HG03064 (cell line): ENCODE data around the gene FYCO1.

ENCODE experiments used
- ATAC-seq: cut with Tn5 transposase; IDR thresholded peaks from one replicate; pipeline ENCODE4 v1.9.1; 2021; ENCODE audit warnings: low read depth; ENCODE audit not compliant: unreplicated experiment

FYCO1 gene

GRCh38 chr3:45985532-45986302, 9.9 kb downstream of the FYCO1 start:
- ATAC-seq, result no peak

- no peak for ATAC-seq
Measured at GRCh38 chr3:45984331-45985312, 11.0 kb downstream of the FYCO1 start.

- no peak for ATAC-seq
Measured at GRCh38 chr3:45983770-45984169, 11.9 kb downstream of the FYCO1 start.

- no peak for ATAC-seq
Measured at GRCh38 chr3:45981346-45982074, 14.1 kb downstream of the FYCO1 start.

- no peak for ATAC-seq
Measured at GRCh38 chr3:45980819-45981218, 14.8 kb downstream of the FYCO1 start.

- ATAC-seq, result no peak
Measured at GRCh38 chr3:45980229-45980813, 15.3 kb downstream of the FYCO1 start.

- no peak for ATAC-seq
Measured at GRCh38 chr3:45979378-45979777, 16.2 kb downstream of the FYCO1 start.

GRCh38 chr3:45978006-45978761, 17.4 kb downstream of the FYCO1 start:
- no peak for ATAC-seq

- ATAC-seq, result no peak
Measured at GRCh38 chr3:45976191-45977091, 19.2 kb downstream of the FYCO1 start.

GRCh38 chr3:45975686-45976085, 19.9 kb downstream of the FYCO1 start:
- ATAC-seq, result no peak

- ATAC-seq, result no peak
Measured at GRCh38 chr3:45974686-45975085, 20.9 kb downstream of the FYCO1 start.

- ATAC-seq, result no peak
Measured at GRCh38 chr3:45972534-45973402, 22.9 kb downstream of the FYCO1 start.

GRCh38 chr3:45969953-45970352, 25.7 kb downstream of the FYCO1 start:
- ATAC-seq, result no peak

- no peak for ATAC-seq
Measured at GRCh38 chr3:45969116-45969515, 26.5 kb downstream of the FYCO1 start.

GRCh38 chr3:45968706-45969105, 26.9 kb downstream of the FYCO1 start:
- no peak for ATAC-seq

- no peak for ATAC-seq
Measured at GRCh38 chr3:45968149-45968548, 27.5 kb downstream of the FYCO1 start.

GRCh38 chr3:45967724-45968123, 27.9 kb downstream of the FYCO1 start:
- ATAC-seq, result no peak
